Fibroblast of gingiva (primary cell): ENCODE measurements around the gene MUC15.

Experiments used
- DNase-seq: peaks from one replicate; pipeline ENCODE4 v3.0.0-alpha.2; 2011; ENCODE audit warnings: low read depth

The MUC15 gene

DNA sequence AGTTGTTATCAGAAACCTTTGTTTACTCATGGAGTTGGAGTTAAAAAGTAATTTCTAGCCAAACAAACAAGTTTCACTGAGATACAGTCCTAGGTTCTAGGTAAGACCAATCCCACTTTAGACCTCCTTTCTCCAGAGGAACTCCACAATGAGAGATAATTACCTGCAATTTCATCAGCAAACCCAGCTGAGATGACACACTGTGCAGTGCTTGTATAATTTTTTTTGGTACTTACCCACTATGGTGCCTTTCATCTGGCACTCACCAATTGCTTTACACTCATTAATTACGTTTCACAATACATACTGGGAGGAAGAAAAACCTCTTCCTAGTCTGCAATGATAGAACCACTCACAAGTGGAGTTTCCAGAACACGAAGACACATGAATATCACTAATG is 1.8 kb upstream of the MUC15 start:
- DNase-seq, result no peak

DNA sequence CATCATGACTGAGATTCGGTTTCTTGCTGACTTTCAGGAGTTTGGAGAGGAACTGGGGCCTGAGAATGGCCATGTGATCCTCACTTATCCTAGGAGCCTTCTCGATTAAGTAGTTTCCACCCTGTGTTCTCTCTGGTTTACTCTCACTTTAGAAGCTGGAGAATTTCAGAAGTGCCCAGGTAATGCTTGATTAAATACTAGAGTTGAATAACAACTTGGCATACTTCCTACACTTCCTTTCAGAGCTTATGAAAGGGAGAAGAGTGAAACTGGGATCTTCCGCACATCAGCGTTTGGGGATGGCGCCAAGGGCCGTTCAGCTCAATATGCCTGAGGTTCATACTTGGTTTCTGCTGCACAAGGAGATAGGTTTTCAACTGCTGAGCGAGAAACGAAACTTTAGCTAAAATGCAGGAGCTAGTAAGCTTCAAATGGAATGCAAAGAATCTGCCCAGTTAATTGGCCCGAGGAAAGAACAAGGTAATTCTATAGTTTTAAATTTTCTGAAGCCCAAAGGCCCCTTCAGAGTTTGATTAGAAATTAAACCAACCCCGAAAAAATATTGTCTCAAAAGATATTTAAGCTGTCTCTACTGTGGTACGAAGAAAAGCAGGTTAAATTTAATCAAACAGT is 823 bp upstream of the MUC15 start:
- no peak for DNase-seq

DNA sequence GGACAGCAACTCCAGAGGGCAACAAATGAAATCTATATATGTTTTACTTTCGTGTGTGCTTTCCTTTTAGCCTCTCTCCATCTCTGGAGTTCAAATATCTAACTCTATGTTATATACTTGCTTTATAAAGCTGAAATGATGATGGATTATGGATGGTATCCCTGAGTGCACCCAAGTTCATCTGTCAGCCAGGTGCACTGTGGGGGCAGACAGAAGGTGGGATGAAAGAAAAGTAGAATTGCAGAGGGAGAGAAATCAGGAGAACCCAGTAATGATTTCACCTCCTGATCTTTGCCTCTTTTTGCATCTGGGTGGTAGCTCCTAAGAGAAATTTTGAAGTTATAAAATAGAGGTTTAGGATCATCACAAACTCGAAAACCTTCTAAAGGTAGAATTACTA is 2.4 kb downstream of the MUC15 start:
- no peak for DNase-seq

DNA sequence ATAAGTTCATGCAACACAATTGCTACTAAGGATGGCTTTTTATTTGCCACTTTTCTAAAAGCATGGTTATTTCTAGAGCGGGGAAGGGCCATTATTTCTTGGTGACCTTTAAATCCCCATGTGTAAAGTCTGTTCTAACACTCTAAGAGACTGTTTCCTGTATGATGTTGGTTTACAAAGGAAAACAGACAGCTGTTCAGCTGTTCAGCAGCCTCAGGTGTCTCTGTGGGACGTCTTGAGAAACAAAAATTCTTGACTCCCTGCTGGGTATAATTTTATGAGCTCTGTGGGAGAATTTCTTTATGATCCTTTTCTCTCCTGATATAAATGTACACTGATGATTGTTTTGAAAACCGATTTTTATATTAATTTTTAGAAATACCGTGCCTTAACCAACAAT is 13.9 kb downstream of the MUC15 start:
- no peak for DNase-seq

DNA sequence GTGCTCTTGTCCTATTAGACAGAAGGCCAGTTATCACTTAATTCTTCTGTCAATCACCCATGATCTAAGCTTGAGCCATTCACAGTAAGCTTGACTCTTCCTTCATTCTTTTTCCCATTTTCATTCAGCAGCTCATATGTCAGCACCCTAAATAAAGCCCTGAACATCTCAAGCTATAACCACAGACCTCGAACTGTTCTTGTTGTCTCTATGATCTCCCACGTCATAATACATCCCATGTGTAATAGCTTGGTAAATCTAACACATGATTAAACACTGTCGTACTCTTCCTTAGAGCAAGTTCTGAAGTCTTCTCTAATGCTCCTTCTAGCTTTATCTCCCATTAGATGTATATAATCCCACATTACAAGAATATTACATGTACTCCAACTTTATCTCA is 14.4 kb downstream of the MUC15 start:
- no peak for DNase-seq

DNA sequence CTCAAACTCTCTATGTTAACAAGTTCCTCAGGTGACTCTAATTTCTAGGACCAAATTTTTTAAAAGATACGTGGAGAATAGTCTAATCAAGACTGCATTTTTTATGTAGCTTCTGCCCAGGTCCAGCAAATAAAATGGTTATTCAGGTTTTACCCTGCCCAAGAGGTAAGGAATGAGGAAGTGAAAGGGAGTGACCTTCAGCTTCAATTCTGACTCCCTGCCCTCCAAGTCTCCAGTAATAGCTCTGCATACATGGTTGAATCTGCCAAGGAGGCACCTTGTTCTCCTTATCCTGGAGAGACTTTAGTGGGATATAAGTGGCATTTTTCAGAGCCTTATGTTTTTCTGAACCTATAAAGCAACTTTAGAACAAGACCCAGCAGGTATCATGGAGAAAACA is 15.5 kb downstream of the MUC15 start:
- no peak for DNase-seq

DNA sequence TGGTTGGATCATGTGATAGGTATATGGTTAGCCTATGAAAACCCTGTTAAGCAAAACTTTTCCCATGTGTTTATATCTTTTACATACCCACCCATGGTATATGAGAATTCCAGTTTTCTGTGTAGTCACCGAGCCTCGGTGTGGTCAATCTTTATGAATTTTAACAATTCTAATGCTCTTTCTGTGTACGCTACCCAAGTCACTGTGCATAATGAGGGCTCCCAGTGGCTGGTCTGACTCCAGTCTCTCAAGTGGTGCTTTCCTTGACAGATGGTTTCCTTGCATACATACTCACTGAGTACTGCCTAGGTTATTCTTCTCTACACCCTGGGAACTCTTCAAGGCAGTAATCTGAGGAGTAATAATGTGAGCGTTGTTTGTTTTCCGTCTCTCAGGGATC is 17.6 kb downstream of the MUC15 start:
- DNase-seq, result no peak

DNA sequence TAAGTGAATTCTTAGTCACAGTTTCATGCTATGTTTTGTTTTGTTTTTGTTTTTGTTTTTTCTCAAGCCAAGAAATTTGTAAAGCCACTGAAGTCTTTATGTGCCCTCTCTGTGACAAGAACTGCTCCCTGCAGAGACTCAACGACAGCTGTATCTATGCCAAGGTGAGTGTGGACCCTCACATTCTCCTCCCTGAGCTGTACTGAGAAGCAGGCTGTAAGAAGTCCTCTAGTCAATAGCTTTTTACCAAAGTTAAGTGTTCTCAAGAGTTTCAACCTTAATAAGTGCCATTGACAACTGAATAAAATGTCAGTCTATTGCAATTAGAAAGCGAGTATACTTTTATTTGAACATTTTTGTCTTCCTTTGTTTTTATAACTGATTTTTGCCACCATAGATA is 18.9 kb downstream of the MUC15 start:
- no peak for DNase-seq

DNA sequence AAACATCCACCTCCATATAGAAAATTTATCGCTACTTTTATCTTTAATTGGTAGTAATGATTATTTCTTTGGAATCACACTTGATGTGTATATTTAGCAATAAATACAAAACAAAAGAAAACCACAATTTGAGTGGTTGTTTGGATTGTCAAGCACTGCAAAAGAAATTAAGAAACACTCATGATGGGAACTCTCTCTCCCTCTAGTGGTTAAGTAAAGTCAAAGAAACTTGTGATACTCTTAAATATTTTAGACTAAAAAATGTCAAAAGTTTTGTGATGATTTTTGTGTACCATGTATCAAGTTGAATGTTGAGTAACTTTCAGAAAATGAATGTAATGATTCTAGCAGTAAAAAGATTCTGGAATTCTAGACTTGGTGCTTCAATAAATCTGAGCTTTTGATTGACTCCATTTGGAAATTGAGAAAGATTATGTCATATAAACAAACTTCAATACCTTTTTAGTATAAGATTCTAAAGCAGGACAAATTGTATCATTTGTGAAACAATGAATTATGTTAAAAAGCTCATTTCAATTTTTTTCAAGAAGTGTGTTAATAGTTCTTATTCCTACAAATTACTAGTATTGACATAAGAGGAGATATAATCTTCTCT is 20.8 kb downstream of the MUC15 start:
- DNase-seq, result peak; percentile 8

DNA sequence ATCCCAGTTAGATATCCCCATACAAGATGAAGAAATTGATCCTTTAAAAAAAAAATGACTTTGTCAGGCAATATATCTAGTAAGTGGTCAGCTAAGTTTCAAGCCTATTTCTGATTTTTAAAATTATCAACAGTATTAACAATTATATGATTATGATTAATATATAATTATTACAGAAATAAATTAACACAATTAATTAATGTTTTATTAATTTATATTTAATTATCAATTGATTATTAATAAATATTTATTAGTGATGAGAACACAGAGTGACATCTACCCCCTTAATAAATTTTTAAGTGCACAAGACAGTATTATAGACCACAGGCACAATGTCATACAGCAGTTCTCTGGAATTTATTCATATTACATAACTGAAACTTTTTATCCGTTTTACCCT is 22.0 kb downstream of the MUC15 start:
- DNase-seq, result no peak

DNA sequence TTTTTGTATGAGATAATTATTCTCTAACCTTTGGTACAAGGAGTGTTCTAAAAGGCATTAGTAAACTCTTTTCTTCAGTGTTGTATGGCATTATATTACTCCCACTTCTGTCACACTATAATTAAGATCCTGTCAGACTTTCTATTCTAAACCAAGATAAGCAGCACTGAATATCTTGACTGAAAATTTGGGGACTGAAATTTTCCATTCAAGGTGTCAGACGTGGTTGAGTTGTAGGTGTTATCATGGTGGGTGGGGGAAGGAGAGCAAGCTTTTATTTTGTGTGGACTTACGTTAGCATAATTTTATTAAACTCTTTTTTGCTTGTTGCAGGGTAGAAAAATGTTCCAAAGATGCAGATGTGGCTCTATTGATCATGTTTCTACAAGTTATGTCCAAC is 22.9 kb downstream of the MUC15 start:
- no peak for DNase-seq

DNA sequence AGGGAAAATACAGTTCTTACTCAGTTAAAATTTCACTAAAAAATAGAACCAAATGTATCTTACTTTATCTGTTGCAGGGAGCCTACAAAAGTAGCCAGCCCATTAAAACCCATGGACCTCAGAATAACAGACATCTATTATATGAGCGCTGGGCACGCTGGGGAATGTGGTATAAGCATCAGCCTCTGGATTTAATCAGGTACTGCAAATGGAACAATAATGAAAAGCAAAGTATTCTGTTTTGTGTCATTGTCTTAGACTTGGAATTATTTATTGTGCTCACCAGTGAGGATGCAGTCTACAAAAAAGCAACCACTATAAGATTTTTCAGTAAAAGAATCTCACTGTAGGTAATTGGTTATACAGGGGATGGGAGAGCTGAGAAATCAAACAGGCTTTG is 30.2 kb downstream of the MUC15 start:
- no peak for DNase-seq

DNA sequence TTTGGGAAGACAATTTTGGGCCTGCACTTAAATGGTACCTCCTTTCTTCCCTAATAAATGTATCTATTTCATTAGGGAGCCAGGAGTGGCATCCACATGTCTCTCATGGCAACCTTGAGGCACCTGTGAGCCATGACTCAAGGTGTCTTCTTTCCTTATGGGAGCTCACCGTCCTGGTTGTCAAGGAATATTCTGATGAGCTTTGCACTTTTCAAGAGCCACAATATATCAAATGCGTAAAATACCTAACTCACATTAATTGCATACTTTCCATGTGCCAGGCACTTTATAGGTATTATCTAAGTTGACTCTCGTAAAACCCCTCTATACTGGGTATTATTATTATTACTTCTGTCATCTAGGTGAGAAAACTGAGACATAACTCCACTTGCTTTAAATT is 32.5 kb downstream of the MUC15 start:
- DNase-seq, result no peak

DNA sequence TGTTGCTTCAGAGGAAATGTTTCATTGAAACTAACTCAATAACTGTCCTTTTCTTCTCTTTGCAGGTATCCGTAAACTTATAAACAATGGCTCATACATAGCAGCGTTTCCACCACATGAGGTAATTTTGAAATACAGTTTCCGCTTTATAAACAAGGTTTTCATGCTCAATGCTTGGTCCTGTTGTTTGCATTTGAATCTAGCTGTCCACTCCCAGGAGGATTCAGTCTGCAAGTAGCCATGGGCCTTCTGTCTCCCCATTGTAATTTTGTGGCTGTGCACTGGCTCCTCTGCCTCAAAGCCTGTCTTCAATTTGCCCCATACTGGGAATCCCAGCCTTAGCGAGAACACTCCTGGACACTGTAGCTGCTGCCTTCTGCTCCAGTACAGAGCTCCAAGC is 34.7 kb downstream of the MUC15 start:
- DNase-seq, result no peak

DNA sequence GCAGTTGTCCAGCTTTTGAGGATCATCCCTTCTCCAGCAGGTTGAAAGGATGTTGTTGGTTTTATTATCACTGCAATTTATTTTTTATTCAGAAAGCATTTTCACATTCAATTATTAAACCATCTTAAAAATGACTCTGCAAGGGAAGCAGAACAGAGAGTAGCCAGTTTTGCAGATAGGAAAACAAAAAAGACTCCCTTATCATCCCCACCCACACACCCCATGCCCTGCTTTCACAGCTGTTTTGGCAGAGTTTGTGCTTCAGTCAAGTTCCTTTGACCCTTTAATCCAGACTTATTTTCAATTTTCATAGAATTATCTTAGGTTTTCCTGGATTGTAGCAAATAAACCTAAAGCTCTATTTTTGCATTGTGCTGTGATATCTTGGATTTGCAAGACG is 44.4 kb downstream of the MUC15 start:
- no peak for DNase-seq

DNA sequence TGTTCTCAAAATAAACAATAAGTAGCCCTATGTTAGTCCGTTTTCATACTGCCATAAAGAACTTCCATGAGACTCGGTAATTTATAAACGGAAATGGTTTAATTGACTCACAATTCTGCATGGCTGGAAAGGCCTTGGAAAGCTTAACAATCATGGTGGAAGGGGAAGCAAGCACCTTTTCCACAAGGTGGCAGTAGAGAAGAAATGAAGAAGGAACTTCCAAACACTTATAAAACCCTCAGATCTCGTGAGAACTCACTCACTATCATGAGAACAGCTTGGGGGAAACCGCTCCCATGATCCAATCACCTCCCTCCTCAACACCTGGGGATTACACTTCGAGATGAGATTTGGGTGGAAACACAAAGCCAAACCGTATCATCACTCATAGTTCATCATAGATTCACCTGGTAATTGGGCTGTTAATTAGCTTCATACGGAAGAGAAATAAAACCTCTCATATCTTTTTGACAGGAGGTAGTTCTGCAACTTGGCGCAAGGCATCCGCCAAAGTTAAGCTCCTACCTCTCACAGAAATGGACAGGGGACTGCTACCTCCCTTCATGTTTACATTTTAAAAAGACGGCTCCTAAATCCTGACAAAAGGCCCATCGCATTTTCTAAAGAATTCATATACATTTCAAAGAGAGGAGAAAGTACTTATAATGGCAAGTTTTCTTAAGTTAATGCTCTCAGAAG is 49.0 kb downstream of the MUC15 start:
- DNase-seq, result no peak

DNA sequence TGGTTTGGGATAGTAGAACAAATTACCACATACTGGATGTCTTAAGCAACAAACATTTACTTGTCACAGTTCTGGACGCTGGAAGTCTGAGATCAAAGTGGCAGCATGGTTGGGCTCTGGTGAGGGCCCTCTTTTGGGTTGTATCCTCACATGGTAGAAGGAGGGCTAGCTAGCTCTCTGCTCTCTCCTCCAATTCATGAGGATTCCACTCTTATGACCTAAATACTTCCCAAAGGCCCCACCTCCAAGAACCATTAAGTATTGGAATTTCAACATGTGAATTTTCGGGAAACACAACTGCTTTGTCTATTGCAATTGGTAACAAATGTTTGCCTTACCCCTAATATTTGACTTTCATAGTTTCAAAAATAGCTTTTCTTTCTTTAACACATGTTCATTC is 52.6 kb downstream of the MUC15 start:
- peak; percentile 1 for DNase-seq

DNA sequence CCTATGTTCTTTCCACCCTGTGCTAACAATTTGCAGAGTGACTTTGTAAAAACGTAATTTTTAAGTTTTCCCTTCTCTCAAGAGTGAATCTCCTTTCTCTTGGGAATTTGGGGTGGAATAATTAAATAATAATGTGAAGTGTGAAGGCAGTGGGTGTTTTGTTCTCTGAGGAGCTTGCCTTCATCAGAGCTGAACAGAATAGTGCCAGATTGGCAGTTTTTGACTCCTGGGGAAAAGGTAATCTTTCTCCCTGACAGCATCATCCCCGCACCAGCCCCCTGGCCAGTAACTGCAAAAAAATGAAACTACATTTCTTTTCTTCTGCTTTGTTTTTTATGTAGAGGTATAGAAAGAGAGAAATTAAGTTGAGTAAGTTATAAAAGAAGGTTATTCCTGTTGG is 59.9 kb downstream of the MUC15 start:
- no peak for DNase-seq

DNA sequence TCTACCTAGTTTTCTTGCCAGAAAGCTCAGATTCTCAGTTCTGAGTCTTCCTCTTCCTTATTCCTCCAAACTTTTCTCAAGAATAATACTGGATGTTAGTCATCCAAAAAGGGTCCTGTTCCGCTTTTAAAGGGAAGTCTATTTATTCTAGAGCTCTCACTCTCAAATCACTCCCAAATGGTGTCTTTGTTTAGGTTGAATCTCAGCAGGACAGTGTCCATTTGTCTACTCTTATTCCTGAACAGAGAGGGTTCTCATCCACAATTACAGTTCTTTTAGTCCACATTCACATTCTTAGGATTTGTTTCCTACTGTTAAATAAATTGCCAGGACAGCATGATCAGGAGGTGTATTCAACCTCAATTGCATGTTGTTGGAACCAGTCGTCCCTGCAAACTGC is 61.3 kb downstream of the MUC15 start:
- DNase-seq, result no peak

DNA sequence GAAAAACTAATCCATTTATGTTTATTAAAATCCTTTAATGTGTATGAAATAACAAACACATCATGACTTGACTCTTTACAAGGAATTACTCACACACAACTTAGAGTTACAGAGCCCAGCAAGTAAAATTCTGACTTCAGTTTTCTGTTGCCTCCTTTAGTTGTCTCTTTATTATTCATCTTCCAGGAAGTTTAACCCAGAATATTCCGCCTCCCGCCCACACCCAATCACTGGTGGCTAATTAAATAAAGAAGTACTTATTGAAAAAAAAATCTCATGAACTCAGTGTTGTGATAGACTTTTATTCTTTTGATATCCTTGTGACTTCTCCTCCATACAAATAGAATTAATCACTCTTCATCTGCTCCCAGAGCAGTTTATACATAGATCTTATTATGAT is 61.9 kb downstream of the MUC15 start:
- no peak for DNase-seq
